CD4-positive, alpha-beta T cell treated with Interleukin-1 beta for 1 hour (primary cell): Measurements from ENCODE around the gene SYNE3.
A peak's percentile ranks its signal among the peaks of the same experiment; 100 is the strongest.
"Not testable (repeated sequence)": the region's sequence is repeated elsewhere in the genome, so short reads cannot be mapped to it uniquely, and the experiment has no call there.

Experiments
- DNase-seq, 2 donors: peaks; one replicate each; pipeline ENCODE4 v3.0.0-alpha.2; 2020 to 2022

Gene SYNE3

GRCh38 chr14:95523051-95523814, 6.8 kb upstream of the SYNE3 start:
- peak in 1 of 2 donors; percentile 36 for DNase-seq

DNA sequence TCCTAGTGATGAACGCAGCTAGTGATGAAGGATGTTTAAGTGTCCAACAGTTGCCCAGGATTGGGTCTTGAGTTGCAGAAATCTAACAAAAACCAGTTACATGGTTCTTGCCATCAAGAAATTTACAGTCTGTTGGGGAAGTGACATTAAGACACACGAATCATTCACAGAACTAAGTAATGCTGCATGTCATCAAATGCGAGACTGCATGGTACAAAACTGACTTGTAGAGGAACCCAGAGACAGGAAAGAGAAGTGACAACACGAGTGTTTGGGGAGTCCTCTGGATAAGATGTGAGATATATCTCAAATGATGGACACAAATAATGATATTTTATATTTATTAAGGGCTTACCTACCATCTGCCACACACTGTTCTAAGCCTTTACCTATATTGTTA, 6.1 kb upstream of the SYNE3 start:
- DNase-seq = no peak

GRCh38 chr14:95522116-95522515, 5.7 kb upstream of the SYNE3 start:
- DNase-seq = no peak

- DNase-seq = no peak
Measured at GRCh38 chr14:95521001-95521400, 4.6 kb upstream of the SYNE3 start.

GRCh38 chr14:95520346-95520745, 3.9 kb upstream of the SYNE3 start:
- peak in 1 of 2 donors; percentile 62 for DNase-seq

- DNase-seq = peak; percentile 67 to 69
Measured at GRCh38 chr14:95519699-95520098, 3.2 kb upstream of the SYNE3 start.

DNA sequence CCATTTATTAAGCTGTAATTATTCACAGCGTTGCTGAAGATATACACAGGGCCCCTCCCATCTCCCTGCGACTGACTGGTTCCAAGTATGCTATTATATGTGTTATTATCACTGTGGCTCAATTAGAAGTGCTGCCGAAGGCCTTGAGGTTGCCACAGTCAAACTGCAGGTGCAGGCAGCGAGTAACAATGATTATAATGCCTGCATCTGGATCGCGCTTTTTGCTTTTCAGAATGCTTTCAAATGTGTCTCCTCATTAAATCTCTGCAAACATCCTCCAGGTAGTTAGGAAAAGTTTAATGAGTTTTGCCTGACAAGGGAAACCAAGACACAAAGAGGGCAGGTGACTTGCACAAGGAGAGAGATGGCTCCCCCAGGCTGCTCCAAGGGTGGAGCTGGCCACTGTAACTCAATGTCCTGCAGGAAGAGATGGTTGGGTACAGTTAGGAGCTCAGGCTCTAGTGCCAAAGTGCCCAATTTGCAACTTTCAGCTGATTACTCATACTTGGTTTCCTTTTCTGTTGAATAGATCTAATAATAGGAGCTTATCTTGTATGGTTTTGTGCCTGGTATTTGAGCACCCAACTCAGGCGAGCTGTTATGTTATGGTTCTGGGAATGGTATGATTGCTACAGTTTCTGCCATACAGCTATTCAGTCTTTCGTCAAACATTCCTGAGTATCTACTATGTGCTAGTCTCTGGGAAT, 1.7 kb upstream of the SYNE3 start:
- DNase-seq = no peak

- peak; percentile 85 for DNase-seq
Measured at GRCh38 chr14:95515596-95516552, 576 bp downstream of the SYNE3 start.

DNA sequence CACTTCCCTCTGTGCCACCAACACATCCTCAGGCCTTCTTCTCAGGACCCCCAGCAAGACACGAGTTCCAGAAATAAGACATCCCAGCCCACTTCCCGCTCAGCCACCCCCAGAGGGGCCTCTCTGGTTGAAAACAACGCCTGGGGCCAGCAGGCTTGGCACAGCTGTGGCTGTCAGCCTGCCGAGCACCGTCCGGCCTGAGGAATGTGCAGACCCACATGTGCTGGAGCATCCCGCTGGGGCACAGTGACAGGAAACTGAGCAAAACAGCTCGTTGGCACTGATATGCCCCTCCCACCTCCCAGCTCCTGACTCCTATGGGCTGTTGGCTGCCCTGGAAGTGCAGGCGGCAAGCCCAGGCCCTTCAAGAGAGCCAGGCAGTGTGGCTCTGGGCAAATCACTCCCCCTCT, 1.4 kb downstream of the SYNE3 start:
- no peak for DNase-seq

- no peak for DNase-seq
Measured at GRCh38 chr14:95514131-95515079, 2.0 kb downstream of the SYNE3 start.

GRCh38 chr14:95513291-95513690, 3.2 kb downstream of the SYNE3 start:
- DNase-seq = no peak

DNA sequence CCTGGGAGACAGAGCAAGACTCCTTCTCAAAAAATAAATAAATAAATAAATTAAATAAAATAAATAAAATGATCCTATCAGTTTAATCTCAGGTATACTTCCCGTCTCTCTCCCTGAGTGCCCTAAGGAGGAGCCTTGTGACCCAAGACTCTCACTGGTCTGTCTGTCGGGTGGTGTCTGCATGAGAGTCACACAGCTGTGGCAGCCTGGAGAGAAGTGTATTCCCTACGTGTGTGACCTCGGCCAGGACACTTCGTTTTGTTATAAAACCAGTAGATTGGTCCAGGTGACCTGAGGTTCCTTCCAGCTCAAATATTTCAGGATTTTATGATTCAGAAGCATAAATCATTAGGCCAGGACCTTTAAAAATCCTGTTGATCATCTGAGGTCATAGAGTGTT, 4.8 kb downstream of the SYNE3 start:
- DNase-seq = no peak

DNA sequence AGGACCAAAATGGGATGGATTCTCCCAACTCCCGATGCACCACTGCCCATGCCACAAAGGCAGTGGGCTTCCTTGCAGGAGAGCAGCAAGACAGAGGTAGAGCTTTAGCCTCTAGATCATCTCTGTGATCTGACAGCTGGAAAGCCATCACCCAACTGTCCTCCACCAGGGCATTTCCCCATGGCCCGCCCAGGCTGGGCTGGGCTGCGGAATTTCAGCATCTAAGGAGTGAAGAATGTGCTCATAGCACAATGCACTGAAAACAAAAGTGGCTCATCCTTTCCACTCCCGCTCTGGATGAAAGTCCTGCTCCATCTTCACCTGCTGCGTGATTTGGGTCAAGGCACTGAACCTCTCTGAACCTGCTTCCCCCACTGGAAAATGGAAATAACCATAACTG, 5.6 kb downstream of the SYNE3 start:
- DNase-seq = no peak

DNA sequence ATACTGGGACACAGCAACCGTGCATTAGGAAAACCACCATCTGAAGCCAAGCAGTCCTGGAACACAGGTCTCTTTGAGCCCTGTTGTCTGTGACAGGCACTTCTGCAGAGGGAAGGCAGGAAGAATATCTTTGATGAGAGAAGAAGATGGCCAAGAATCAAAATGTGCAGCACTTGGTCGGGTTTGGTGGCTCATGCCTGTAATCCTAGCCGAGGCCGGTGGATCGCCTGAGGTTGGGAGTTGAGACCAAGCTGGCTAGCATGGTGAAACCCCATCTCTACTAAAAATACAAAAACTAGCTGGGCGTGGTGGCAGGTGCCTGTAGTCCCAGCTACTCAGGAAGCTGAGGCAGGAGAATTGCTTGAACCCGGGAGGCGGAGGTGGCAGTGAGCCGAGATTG, 6.1 kb downstream of the SYNE3 start:
- not testable (repeated sequence) for DNase-seq

DNA sequence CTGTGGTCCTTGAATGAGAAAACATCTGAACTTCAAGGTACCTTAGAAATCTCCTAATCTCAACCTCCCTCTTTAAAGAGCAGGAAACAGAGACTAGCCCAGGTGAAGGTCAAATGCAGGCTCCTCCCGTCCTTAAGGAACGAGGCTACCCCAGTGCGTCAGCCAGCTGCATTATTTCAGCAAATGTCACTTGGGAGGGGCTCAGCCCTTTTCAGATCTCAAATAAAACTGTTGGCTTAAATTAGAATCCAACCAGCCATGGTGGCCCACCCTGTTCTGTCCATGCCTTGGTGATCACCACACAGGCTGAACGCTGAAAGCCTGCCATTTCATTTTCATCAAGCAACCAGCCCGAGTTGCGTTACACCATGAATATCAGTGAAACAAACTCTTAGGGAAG, 7.0 kb downstream of the SYNE3 start:
- no peak for DNase-seq

GRCh38 chr14:95508377-95508776, 8.1 kb downstream of the SYNE3 start:
- DNase-seq = no peak

- DNase-seq = peak in 1 of 2 donors; percentile 37
Measured at GRCh38 chr14:95507701-95508103, 8.7 kb downstream of the SYNE3 start.

DNA sequence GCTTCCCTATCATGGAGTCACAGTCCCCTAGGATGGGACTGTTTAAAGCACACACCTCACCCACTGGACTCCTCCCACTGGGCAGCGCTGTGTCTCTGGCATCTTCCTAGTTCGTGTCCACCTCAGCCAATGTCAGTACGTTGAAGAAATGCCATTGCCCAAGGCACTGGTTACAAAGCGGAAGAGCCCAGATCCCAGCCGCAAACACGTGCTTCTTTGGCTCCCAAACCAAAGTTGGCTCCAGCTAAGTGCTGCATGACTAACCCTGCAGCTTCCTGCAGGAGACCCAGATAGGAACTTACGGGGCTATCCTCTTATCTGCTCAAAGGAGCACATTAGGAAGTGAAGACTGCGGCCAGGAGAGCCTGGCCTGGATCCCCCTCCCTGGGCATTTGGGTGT, 9.3 kb downstream of the SYNE3 start:
- DNase-seq = peak in 1 of 2 donors; percentile 53

DNA sequence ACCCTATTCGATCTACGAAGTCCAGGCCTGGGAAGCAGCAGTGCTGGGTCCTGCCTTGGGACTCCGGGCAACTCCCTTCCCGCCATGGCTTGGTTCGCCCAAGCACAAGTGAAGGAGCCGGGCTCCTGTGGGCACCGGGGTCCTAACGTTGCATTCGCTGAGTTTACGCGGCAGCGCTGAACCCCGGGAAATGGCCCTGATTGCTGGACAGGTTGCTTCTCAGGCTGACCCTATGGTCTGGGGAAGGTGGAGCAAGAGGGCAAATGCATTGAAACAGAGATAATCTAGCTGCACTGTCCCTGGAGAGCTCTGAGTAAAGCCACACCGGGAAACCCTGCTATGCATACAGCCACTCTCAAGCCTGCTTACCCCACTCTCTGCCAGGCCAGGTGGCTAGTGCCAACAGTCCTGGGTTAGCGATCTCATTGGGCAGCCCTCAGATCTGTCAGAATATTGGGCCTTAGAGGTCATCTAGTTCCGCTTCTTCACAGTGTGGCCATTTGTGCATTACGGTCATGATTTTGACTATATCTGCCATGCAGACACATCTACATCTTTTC, 11.3 kb downstream of the SYNE3 start:
- no peak for DNase-seq

DNA sequence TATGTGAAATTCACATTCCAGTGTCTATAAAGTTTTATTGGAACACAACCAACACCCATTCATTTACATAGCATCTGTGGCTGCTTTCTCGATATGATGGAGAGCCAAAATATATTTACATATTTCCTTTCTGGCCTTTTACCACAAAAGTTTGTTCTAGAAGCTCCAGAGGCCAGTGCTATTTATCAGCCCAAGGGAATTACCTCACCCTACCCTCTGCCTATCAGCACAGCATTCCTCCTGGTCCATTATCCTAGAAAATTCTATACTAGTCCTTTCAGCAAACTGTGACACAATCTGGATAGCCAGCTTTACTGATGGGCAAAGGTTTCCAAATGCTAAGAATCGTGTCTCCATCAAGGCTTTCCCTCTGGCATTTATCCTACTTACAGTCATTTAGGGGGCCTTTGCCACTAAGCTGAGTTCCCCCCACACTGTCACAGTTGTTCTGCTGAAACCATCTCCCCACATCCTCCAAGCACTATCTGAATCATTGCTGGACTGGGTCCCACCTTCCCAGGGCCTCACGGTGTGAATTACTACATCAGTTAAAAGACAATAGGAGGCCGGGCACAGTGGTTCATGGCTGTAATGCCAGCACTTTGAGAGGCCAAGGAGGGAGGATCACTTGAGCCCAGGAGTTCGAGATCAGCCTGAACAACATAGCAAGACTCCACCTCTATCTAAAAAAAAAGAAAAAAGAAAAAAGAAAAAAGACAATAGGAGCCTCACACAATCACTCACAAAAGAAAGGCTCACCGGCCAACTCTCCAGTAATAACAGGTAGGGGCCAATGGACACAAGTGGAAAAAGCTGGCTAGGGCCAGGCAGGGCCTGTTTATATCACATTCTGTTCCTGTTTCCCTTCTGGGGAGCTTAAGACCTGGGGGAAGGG, 12.1 kb downstream of the SYNE3 start:
- no peak for DNase-seq
